IMR-90 (cell line): ENCODE results near the gene LENG1. TPM values are rescaled to one million over a fixed set of nuclear protein-coding genes. Genes with fewer than 3 reads are reported as not detected.

ENCODE experiments used
- ATAC-seq: fragments of 200-7000 bp; cut with Tn5 transposase; 2 replicates; pipeline ENCODE4 v1.9.1; 2020; ENCODE audit warnings: low read depth, mild to moderate bottlenecking, moderate library complexity
- BruUV-seq: library from RNA; stranded (reverse); fragments of 400-500 nt; replicated peaks from 2 replicates; lab custom pipeline; 2021; lab: Mats Ljungman, UMichigan
- CTCF ChIA-PET: fragments of 300-600 bp; formaldehyde crosslinking; extraction: SDS; loops from one replicate; lab custom pipeline; 2021; ENCODE audit warnings: antibody characterized with exemption; lab: Yijun Ruan, JAX
- POLR2A ChIA-PET: fragments of 300-600 bp; sonication (Branson Sonifier 250); formaldehyde crosslinking; loops from one replicate; lab custom pipeline; 2022; ENCODE audit warnings: antibody characterized with exemption; ENCODE audit not compliant: unreplicated experiment; lab: Charles Lee
- DNase-seq: peaks from one replicate; pipeline ENCODE4 v3.0.0; 2013
- H2AFZ ChIP-seq: replicated peaks from 2 replicates; pipeline ENCODE3; 2013; ENCODE audit warnings: low read length, mild to moderate bottlenecking; ENCODE audit not compliant: poor library complexity
- H2AK5ac ChIP-seq: 2 replicates; pipeline ENCODE4 v1.6.1; 2013; ENCODE audit warnings: low read depth, low read length, inconsistent platforms
- H2AK9ac ChIP-seq: replicated peaks from 2 replicates; pipeline ENCODE3; 2013; ENCODE audit warnings: mild to moderate bottlenecking, low read depth, low read length, moderate library complexity; ENCODE audit not compliant: poor library complexity
- H2BK120ac ChIP-seq: 2 replicates; pipeline ENCODE4 v1.6.1; 2013; ENCODE audit warnings: low read depth, low read length, inconsistent platforms
- H2BK15ac ChIP-seq: 3 replicates; pipeline ENCODE4 v1.6.1; 2013; ENCODE audit warnings: low read depth, low read length, inconsistent platforms
- H2BK20ac ChIP-seq: 2 replicates; pipeline ENCODE4 v1.6.1; 2013; ENCODE audit warnings: low read depth, mild to moderate bottlenecking, inconsistent platforms, low read length, moderate library complexity
- H2BK5ac ChIP-seq: 2 replicates; pipeline ENCODE4 v1.6.1; 2013; ENCODE audit warnings: mild to moderate bottlenecking, low read depth, low read length, inconsistent platforms; ENCODE audit not compliant: poor library complexity, severe bottlenecking
- H3K14ac ChIP-seq: replicated peaks from 2 replicates; pipeline ENCODE4 v1.6.1; 2013; ENCODE audit warnings: low read depth, low read length, inconsistent platforms
- H3K18ac ChIP-seq: 2 replicates; pipeline ENCODE4 v1.6.1; 2013; ENCODE audit warnings: low read depth, low read length, control low read depth
- H3K23ac ChIP-seq: 2 replicates; pipeline ENCODE4 v1.6.1; 2013; ENCODE audit warnings: low read depth, low read length, inconsistent platforms
- H3K27ac ChIP-seq: 2 replicates; pipeline ENCODE4 v1.5.1; 2013; ENCODE audit warnings: mild to moderate bottlenecking, control low read depth, low read length; ENCODE audit not compliant: insufficient read depth
- H3K27me3 ChIP-seq: 2 replicates; pipeline ENCODE4 v1.6.1; 2013; ENCODE audit warnings: low read length; ENCODE audit not compliant: control insufficient read depth, insufficient read depth
- H3K36me3 ChIP-seq: 2 replicates; pipeline ENCODE4 v1.6.1; 2013; ENCODE audit warnings: low read length, mixed read lengths; ENCODE audit not compliant: control insufficient read depth, insufficient read depth
- H3K4ac ChIP-seq: 2 replicates; pipeline ENCODE4 v1.6.1; 2013; ENCODE audit warnings: low read depth, low read length, inconsistent platforms
- H3K4me1 ChIP-seq: 2 replicates; pipeline ENCODE4 v1.6.1; 2013; ENCODE audit warnings: low read length, mixed read lengths; ENCODE audit not compliant: control insufficient read depth, insufficient read depth
- H3K4me2 ChIP-seq: 2 replicates; pipeline ENCODE4 v1.6.1; 2013; ENCODE audit warnings: low read depth, mild to moderate bottlenecking, control low read depth, low read length, moderate library complexity
- H3K4me3 ChIP-seq: 2 replicates; pipeline ENCODE4 v1.5.1; 2013; ENCODE audit warnings: low read depth, mild to moderate bottlenecking, control low read depth, low read length, moderate library complexity; ENCODE audit not compliant: insufficient read depth
- H3K56ac ChIP-seq: 2 replicates; pipeline ENCODE4 v1.6.1; 2013; ENCODE audit warnings: low read length, inconsistent platforms; ENCODE audit not compliant: insufficient read depth; ENCODE audit errors: extremely low read depth
- H3K79me1 ChIP-seq, 2 experiments: 2 replicates each; pipeline ENCODE4 v1.6.1; 2013; ENCODE audit warnings: low read length in 2 of 2, inconsistent platforms in 1 of 2, low read depth in 1 of 2
- H3K9ac ChIP-seq: 2 replicates; pipeline ENCODE4 v1.6.1; 2013; ENCODE audit warnings: low read depth, low read length, control low read depth
- H3K9me1 ChIP-seq: 2 replicates; pipeline ENCODE4 v1.6.1; 2013; ENCODE audit warnings: low read length, inconsistent platforms; ENCODE audit not compliant: insufficient read depth
- H3K9me3 ChIP-seq: 2 replicates; pipeline ENCODE4 v1.6.1; 2013; ENCODE audit warnings: low read length; ENCODE audit not compliant: control insufficient read depth, insufficient read depth
- H4K20me1 ChIP-seq: 2 replicates; pipeline ENCODE4 v1.6.1; 2013; ENCODE audit warnings: low read length, inconsistent platforms; ENCODE audit not compliant: insufficient read depth
- H4K5ac ChIP-seq: 2 replicates; pipeline ENCODE4 v1.6.1; 2013; ENCODE audit warnings: mild to moderate bottlenecking, low read depth, low read length, control low read depth
- H4K8ac ChIP-seq, 2 experiments: 2 replicates each; pipeline ENCODE4 v1.6.1; 2013; ENCODE audit warnings: low read depth in 2 of 2, low read length in 2 of 2, control low read depth in 1 of 2, inconsistent platforms in 1 of 2
- H4K91ac ChIP-seq: 2 replicates; pipeline ENCODE4 v1.6.1; 2013; ENCODE audit warnings: low read depth, low read length, inconsistent platforms; ENCODE audit not compliant: insufficient read depth
- CHD1 ChIP-seq: IDR thresholded peaks from 2 replicates; pipeline ENCODE4 v1.6.1; 2012; ENCODE audit warnings: low read depth, low read length, improper control_type of control experiment
- ELK1 ChIP-seq: fragments of 150-350 bp; IDR thresholded peaks from 2 replicates; pipeline ENCODE4 v1.6.1; 2016; ENCODE audit warnings: low read depth, mild to moderate bottlenecking, low read length, moderate library complexity, borderline replicate concordance
- FOS ChIP-seq: fragments of 150-350 bp; IDR thresholded peaks from 2 replicates; pipeline ENCODE4 v1.6.1; 2016; ENCODE audit warnings: low read depth, low read length
- MAFK ChIP-seq: IDR thresholded peaks from 2 replicates; pipeline ENCODE4 v1.6.1; 2012; ENCODE audit warnings: low read depth, low read length, improper control_type of control experiment
- MAZ ChIP-seq: IDR thresholded peaks from 2 replicates; pipeline ENCODE4 v1.6.1; 2012; ENCODE audit warnings: low read depth, mild to moderate bottlenecking, low read length, improper control_type of control experiment, moderate library complexity, borderline replicate concordance
- MXI1 ChIP-seq: IDR thresholded peaks from 2 replicates; pipeline ENCODE4 v1.6.1; 2012; ENCODE audit warnings: low read depth, mild to moderate bottlenecking, low read length, moderate library complexity, borderline replicate concordance
- NFE2L2 ChIP-seq: fragments of 150-350 bp; IDR thresholded peaks from 2 replicates; pipeline ENCODE4 v1.6.1; 2016; ENCODE audit warnings: low read depth, mild to moderate bottlenecking, low read length
- POLR2A ChIP-seq: IDR thresholded peaks from 2 replicates; pipeline ENCODE4 v1.6.1; 2012; ENCODE audit warnings: mild to moderate bottlenecking, low read depth, low read length
- RAD21 ChIP-seq: IDR thresholded peaks from 2 replicates; pipeline ENCODE4 v1.6.1; 2012; ENCODE audit warnings: low read length, improper control_type of control experiment
- RCOR1 ChIP-seq: IDR thresholded peaks from 2 replicates; pipeline ENCODE4 v1.6.1; 2012; ENCODE audit warnings: mild to moderate bottlenecking, low read length, improper control_type of control experiment; ENCODE audit not compliant: insufficient replicate concordance
- RFX5 ChIP-seq: IDR thresholded peaks from 2 replicates; pipeline ENCODE4 v1.8.0; 2012; ENCODE audit warnings: low read depth, mild to moderate bottlenecking, low read length, moderate library complexity
- SMC3 ChIP-seq: fragments of 150-350 bp; IDR thresholded peaks from 2 replicates; pipeline ENCODE4 v1.6.1; 2016; ENCODE audit warnings: low read depth, mild to moderate bottlenecking, antibody characterized with exemption, low read length, moderate library complexity
- WGBS, 2 experiments: methylation state at CpG; one replicate each; pipeline versions ENCODE4 v1.1.5 to v1.1.7; 2013; ENCODE audit warnings: missing lambda C conversion rate in 2 of 2; ENCODE audit not compliant: insufficient read length in 1 of 2; ENCODE audit errors: extremely low coverage in 2 of 2; 5-methylcytosine and 5-hydroxymethylcytosine counted together
- dilution Hi-C: fragments of 300-500 bp; cut with HindIII; formaldehyde crosslinking; loops from one replicate; pipeline ENCODE4 v1.14.3; 2018; ENCODE audit warnings: low sequenced_read_pairs; ENCODE audit not compliant: unreplicated experiment
- in situ Hi-C: fragments of 300-500 bp; cut with MboI; formaldehyde crosslinking; loops from 3 replicates; pipeline ENCODE4 v1.14.3; 2019; ENCODE audit warnings: low sequenced_read_pairs, inconsistent platforms, mixed read lengths
- intact Hi-C: fragments of 100-400 bp; cut with micrococcal nuclease; formaldehyde crosslinking; loops from 2 replicates; pipeline ENCODE4 v1.10.0; 2022
- polyA plus RNA-seq, 3 experiments: library from polyadenylated mRNA; depleted of rRNA; stranded (reverse); fragments of >200 nt; gene quantifications; 2 replicates each; pipeline ENCODE4 v1.2.3, GENCODE V29; 2012; ENCODE audit warnings: low replicate concordance in 1 of 3
- total RNA-seq: library from RNA; depleted of rRNA; stranded (reverse); fragments of >200 nt; gene quantifications from 2 replicates; pipeline ENCODE4 v1.2.3, GENCODE V29; 2012
- TF ChIP-seq, protein P1 (sequence below): fragments of 150-350 bp; IDR thresholded peaks from 2 replicates; pipeline ENCODE4 v1.6.1; 2017; ENCODE audit warnings: mild to moderate bottlenecking, antibody characterized with exemption, low read length, low read depth

Gene LENG1
- total and polyA plus RNA-seq, 2 of the 4 experiments (the other 2 are of a cell fraction) = 2.7 to 5.3 TPM

GRCh38 chr19:54107876-54108490, 51.5 kb downstream of the LENG1 start:
- Histone ChIP-seq H3K9ac (no peak overlapping the region), H3K4me2 (no peak overlapping the region), H3K23ac (no peak overlapping the region), H2AFZ (no peak overlapping the region), H3K4me3 (no peak overlapping the region), H4K8ac (no peak overlapping the region), H2BK15ac (no peak overlapping the region), H3K18ac (no peak overlapping the region), H4K91ac (no peak overlapping the region), H3K56ac (no peak overlapping the region), H3K4ac (no peak overlapping the region), H3K27me3 (no peaks in the 10 kb centered on the region), H3K36me3 (peaks cover 47% of the 10 kb centered on the region), H4K20me1 (peaks cover 4% of the 10 kb centered on the region; the same call in 1 of the 2 replicates), H3K27ac (no peak overlapping the region), H2BK20ac (no peak overlapping the region), H4K5ac (no peak overlapping the region), H2BK5ac (no peak overlapping the region), H3K9me1 (no peaks in the 10 kb centered on the region), H3K9me3 (no peaks in the 10 kb centered on the region), H3K14ac (no peak overlapping the region), H3K4me1 (no peaks in the 10 kb centered on the region), H3K79me1 (peaks cover 4 to 36% of the 10 kb centered on the region in 2 experiments), H2AK5ac (no peak overlapping the region), H2BK120ac (no peak overlapping the region), H2AK9ac (no peak overlapping the region)
- TF ChIP-seq CHD1 = no peak
- no peak for TF ChIP-seq MAFK
- TF ChIP-seq MAZ = no peak
- no peak for TF ChIP-seq FOS
- TF ChIP-seq RAD21 = no peak
- TF ChIP-seq NFE2L2 = no peak
- no peak for TF ChIP-seq ELK1
- no peak for TF ChIP-seq RCOR1
- TF ChIP-seq, protein P1, sequence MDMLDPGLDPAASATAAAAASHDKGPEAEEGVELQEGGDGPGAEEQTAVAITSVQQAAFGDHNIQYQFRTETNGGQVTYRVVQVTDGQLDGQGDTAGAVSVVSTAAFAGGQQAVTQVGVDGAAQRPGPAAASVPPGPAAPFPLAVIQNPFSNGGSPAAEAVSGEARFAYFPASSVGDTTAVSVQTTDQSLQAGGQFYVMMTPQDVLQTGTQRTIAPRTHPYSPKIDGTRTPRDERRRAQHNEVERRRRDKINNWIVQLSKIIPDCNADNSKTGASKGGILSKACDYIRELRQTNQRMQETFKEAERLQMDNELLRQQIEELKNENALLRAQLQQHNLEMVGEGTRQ = no peak
- no peak for TF ChIP-seq MXI1
- no peak for TF ChIP-seq SMC3
- TF ChIP-seq RFX5 = no peak
- no peak for TF ChIP-seq POLR2A
- dilution Hi-C loops (no loop called here), in situ Hi-C loops (loop anchor here (25.0 kb wide), 1 partner anchor 354 kb away; the partner anchor contains the start of genes CDC42EP5 and LENG9), intact Hi-C loops (loop anchor here (10.0 kb wide), 1 partner anchor 243 kb away; the partner anchor contains the start of gene MYADM)
- ATAC-seq = no peak
- 77% methylated on average over 6 of the region's 21 CpGs; no CpG with 5 or more reads in 1 of the 2 experiments for WGBS, 2 experiments
- DNase-seq = no peak
- POLR2A ChIA-PET = no interaction called here
- CTCF ChIA-PET = no interaction called here
- BruUV-seq = no TSS peak
